ENCODE measurements around the gene ART5. TPM values are rescaled to one million over a fixed set of nuclear protein-coding genes. Genes with fewer than 3 reads are reported as not detected.
"Not testable (repeated sequence)": the region's sequence is repeated elsewhere in the genome, so short reads cannot be mapped to it uniquely, and the experiment has no call there.

The ART5 gene
- total RNA-seq, 1 experiment from 2014 or later: 7.9 TPM

GRCh38 chr11:3597743-3598142 is 44.0 kb downstream of the ART5 start:
- not testable (repeated sequence) for H4K8ac ChIP-seq (replicated peaks; ENCODE audit: insufficient read length, low read depth, low read length); H3K14ac ChIP-seq (ENCODE audit: insufficient read depth, low read length); H4K5ac ChIP-seq (ENCODE audit: insufficient read length, low read depth, low read length); H2AFZ ChIP-seq (ENCODE audit: low read length); H2AK5ac ChIP-seq (ENCODE audit: insufficient read length, low read length); H3K18ac ChIP-seq (ENCODE audit: insufficient read length, low read depth, low read length); H3K27ac ChIP-seq (ENCODE audit: insufficient read length, low read depth, low read length); H3K27me3 ChIP-seq (ENCODE audit: insufficient read depth, low read length); H3K9me3 ChIP-seq (ENCODE audit: control insufficient read depth, low read depth, low read length); DNase-seq; H3T11ph ChIP-seq (ENCODE audit: low read length); H3K27ac Mint-ChIP-seq; H3K4me1 Mint-ChIP-seq; H2BK20ac ChIP-seq (ENCODE audit: low read depth, low read length, poor library complexity, severe bottlenecking); H3K27me3 Mint-ChIP-seq (ENCODE audit: low read depth); H3K23ac ChIP-seq (ENCODE audit: insufficient read length, low read depth, low read length); H3K9ac ChIP-seq (ENCODE audit: extremely low read depth, insufficient read length, low read length); H3K79me1 ChIP-seq (ENCODE audit: insufficient read depth, low read depth, low read length, poor library complexity, severe bottlenecking); H3K4me2 ChIP-seq (ENCODE audit: insufficient read depth, insufficient read length, low read length); H3K4ac ChIP-seq (ENCODE audit: low read depth, low read length); H4K20me1 ChIP-seq (ENCODE audit: control insufficient read depth, insufficient read depth, insufficient read length); H3K9me3 Mint-ChIP-seq; H3K56ac ChIP-seq (ENCODE audit: insufficient read length, low read depth, low read length); H2BK5ac ChIP-seq (ENCODE audit: insufficient read length, low read length); H3K4me3 Mint-ChIP-seq; H3K23me2 ChIP-seq (ENCODE audit: insufficient read length, low read depth, low read length, poor library complexity, severe bottlenecking); H3K4me1 ChIP-seq (ENCODE audit: insufficient read depth, low read length); H4K91ac ChIP-seq (ENCODE audit: insufficient read length, low read depth, low read length); H3K79me2 ChIP-seq (ENCODE audit: insufficient read depth, low read length); H2BK15ac ChIP-seq (ENCODE audit: low read depth, low read length); H2BK12ac ChIP-seq (ENCODE audit: insufficient read length, low read depth, low read length); H3K36me3 Mint-ChIP-seq (ENCODE audit: insufficient read depth in 1 of 3, low read depth in 3 of 3); H2BK120ac ChIP-seq (ENCODE audit: low read depth, low read length, poor library complexity, severe bottlenecking)
- WGBS (ENCODE audit: extremely low coverage, insufficient read length, low lambda C conversion rate): no CpG with 5 or more reads among the region's 15 CpGs

GRCh38 chr11:3591326-3591725 is 50.5 kb downstream of the ART5 start:
- H3K27ac ChIP-seq (ENCODE audit: insufficient read length, low read depth, low read length); H4K91ac ChIP-seq (ENCODE audit: insufficient read length, low read depth, low read length); H2BK20ac ChIP-seq (ENCODE audit: low read depth, low read length, poor library complexity, severe bottlenecking); H3K23me2 ChIP-seq (ENCODE audit: insufficient read length, low read depth, low read length, poor library complexity, severe bottlenecking); H3T11ph ChIP-seq (ENCODE audit: low read length); H3K36me3 Mint-ChIP-seq (ENCODE audit: insufficient read depth in 1 of 3, low read depth in 3 of 3); DNase-seq; H3K27ac Mint-ChIP-seq; H2BK120ac ChIP-seq (ENCODE audit: low read depth, low read length, poor library complexity, severe bottlenecking); H3K27me3 ChIP-seq (ENCODE audit: insufficient read depth, low read length); H3K23ac ChIP-seq (ENCODE audit: insufficient read length, low read depth, low read length); H3K27me3 Mint-ChIP-seq (ENCODE audit: low read depth); H2AK5ac ChIP-seq (ENCODE audit: insufficient read length, low read length); H3K4me1 Mint-ChIP-seq; H2BK5ac ChIP-seq (ENCODE audit: insufficient read length, low read length); H4K5ac ChIP-seq (ENCODE audit: insufficient read length, low read depth, low read length); H3K79me2 ChIP-seq (ENCODE audit: insufficient read depth, low read length); H3K4me3 Mint-ChIP-seq; H3K79me1 ChIP-seq (ENCODE audit: insufficient read depth, low read depth, low read length, poor library complexity, severe bottlenecking); H3K4me2 ChIP-seq (ENCODE audit: insufficient read depth, insufficient read length, low read length); H3K9me3 ChIP-seq (ENCODE audit: control insufficient read depth, low read depth, low read length); H4K8ac ChIP-seq (replicated peaks; ENCODE audit: insufficient read length, low read depth, low read length); H3K56ac ChIP-seq (ENCODE audit: insufficient read length, low read depth, low read length); H4K20me1 ChIP-seq (ENCODE audit: control insufficient read depth, insufficient read depth, insufficient read length); H2AFZ ChIP-seq (ENCODE audit: low read length); H3K9ac ChIP-seq (ENCODE audit: extremely low read depth, insufficient read length, low read length); H3K4me1 ChIP-seq (ENCODE audit: insufficient read depth, low read length); H3K14ac ChIP-seq (ENCODE audit: insufficient read depth, low read length); H3K9me3 Mint-ChIP-seq; H2BK15ac ChIP-seq (ENCODE audit: low read depth, low read length); H3K18ac ChIP-seq (ENCODE audit: insufficient read length, low read depth, low read length); H2BK12ac ChIP-seq (ENCODE audit: insufficient read length, low read depth, low read length); H3K4ac ChIP-seq (ENCODE audit: low read depth, low read length): not testable (repeated sequence)
- WGBS (ENCODE audit: extremely low coverage, insufficient read length, low lambda C conversion rate): no CpG with 5 or more reads among the region's 24 CpGs

All from H9 (cell line).